Activated naive CD4-positive, alpha-beta T cell treated with anti-CD3 and anti-CD28 coated beads, Interleukin-2, amount 50 U/mL, for 16 hours (primary cell): Measurements from ENCODE around the gene HS2ST1.

Experiments used
- DNase-seq: peaks from one replicate; pipeline ENCODE4 v3.0.0-alpha.2; 2020

Gene HS2ST1

GRCh38 chr1:87074001-87074795 is 159.8 kb downstream of the HS2ST1 start:
- no peak for DNase-seq

GRCh38 chr1:87077959-87078639 is 163.7 kb downstream of the HS2ST1 start:
- no peak for DNase-seq

- DNase-seq = no peak
Measured at GRCh38 chr1:87084244-87084836, 169.9 kb downstream of the HS2ST1 start.

- DNase-seq = no peak
Measured at GRCh38 chr1:87086120-87086519, 171.7 kb downstream of the HS2ST1 start.

- no peak for DNase-seq
Measured at GRCh38 chr1:87089070-87089736, 174.8 kb downstream of the HS2ST1 start.

GRCh38 chr1:87089823-87090222 is 175.4 kb downstream of the HS2ST1 start:
- DNase-seq = no peak

- no peak for DNase-seq
Measured at GRCh38 chr1:87091425-87091824, 177.0 kb downstream of the HS2ST1 start.

GRCh38 chr1:87092846-87093245 is 178.4 kb downstream of the HS2ST1 start:
- no peak for DNase-seq

- DNase-seq = no peak
Measured at GRCh38 chr1:87093286-87093685, 178.9 kb downstream of the HS2ST1 start.

- no peak for DNase-seq
Measured at GRCh38 chr1:87094238-87094637, 179.8 kb downstream of the HS2ST1 start.

- no peak for DNase-seq
Measured at GRCh38 chr1:87100271-87100670, 185.8 kb downstream of the HS2ST1 start.

GRCh38 chr1:87103074-87103473 is 188.6 kb downstream of the HS2ST1 start:
- no peak for DNase-seq

GRCh38 chr1:87104140-87104539 is 189.7 kb downstream of the HS2ST1 start:
- DNase-seq = no peak

GRCh38 chr1:87104945-87105344 is 190.5 kb downstream of the HS2ST1 start:
- no peak for DNase-seq

GRCh38 chr1:87106144-87106543 is 191.7 kb downstream of the HS2ST1 start:
- no peak for DNase-seq

GRCh38 chr1:87106867-87107266 is 192.4 kb downstream of the HS2ST1 start:
- DNase-seq = no peak

GRCh38 chr1:87108228-87108627 is 193.8 kb downstream of the HS2ST1 start:
- DNase-seq = no peak

GRCh38 chr1:87108814-87109411 is 194.5 kb downstream of the HS2ST1 start:
- DNase-seq = no peak

GRCh38 chr1:87111659-87112371 is 197.4 kb downstream of the HS2ST1 start:
- no peak for DNase-seq

- DNase-seq = no peak
Measured at GRCh38 chr1:87113313-87113712, 198.9 kb downstream of the HS2ST1 start.

GRCh38 chr1:87115317-87115890 is 201.0 kb downstream of the HS2ST1 start:
- DNase-seq = no peak

GRCh38 chr1:87115891-87116290 is 201.5 kb downstream of the HS2ST1 start:
- DNase-seq = no peak
